SU-DHL-6 (cell line): Measurements from ENCODE around the gene CORO1C.

Source experiments
- H2AFZ ChIP-seq: fragments of 200-600 bp; sonication (generic); 2 replicates; pipeline ENCODE4 v1.6.1; 2014; ENCODE audit warnings: low read depth, mild to moderate bottlenecking, moderate library complexity, mixed read lengths, antibody characterized with exemption, low read length; ENCODE audit not compliant: severe bottlenecking
- H3F3A ChIP-seq: fragments of 200-600 bp; shearing (Covaris generic); 2 replicates; pipeline ENCODE4 v1.6.0; 2016; ENCODE audit warnings: antibody characterized with exemption, mild to moderate bottlenecking; ENCODE audit not compliant: insufficient read depth
- H3K27ac ChIP-seq: fragments of 200-600 bp; sonication (generic); 2 replicates; pipeline ENCODE4 v1.5.1; 2016; ENCODE audit warnings: low read depth, mild to moderate bottlenecking, low read length, moderate library complexity, mixed read lengths
- H3K27me3 ChIP-seq: fragments of 200-600 bp; sonication (generic), shearing (Covaris generic); 2 replicates; pipeline ENCODE4 v1.6.0; 2014; ENCODE audit warnings: mild to moderate bottlenecking, low read length
- H3K36me3 ChIP-seq: fragments of 200-600 bp; sonication (generic); 2 replicates; pipeline ENCODE4 v1.6.1; 2014; ENCODE audit warnings: mild to moderate bottlenecking, low read length, mixed read lengths
- H3K4me2 ChIP-seq: fragments of 300-600, 200-600 bp; shearing (Covaris generic), sonication (generic); 2 replicates; pipeline ENCODE4 v1.6.0; 2014; ENCODE audit warnings: low read length, low read depth, mild to moderate bottlenecking; ENCODE audit not compliant: poor library complexity, severe bottlenecking
- H3K4me3 ChIP-seq: fragments of 200-600 bp; sonication (generic); 2 replicates; pipeline ENCODE4 v1.5.1; 2014; ENCODE audit warnings: antibody characterized with exemption, low read length, mild to moderate bottlenecking, mixed read lengths; ENCODE audit not compliant: insufficient read depth, poor library complexity, severe bottlenecking
- H3K79me2 ChIP-seq: fragments of 200-600 bp; sonication (generic); 2 replicates; pipeline ENCODE4 v1.6.1; 2014; ENCODE audit warnings: mild to moderate bottlenecking, low read length, moderate library complexity; ENCODE audit not compliant: insufficient read depth
- H3K9ac ChIP-seq: fragments of 200-600 bp; sonication (generic); 2 replicates; pipeline ENCODE4 v1.7.0; 2014; ENCODE audit warnings: mild to moderate bottlenecking, low read length
- H3K9me2 ChIP-seq: fragments of 200-600 bp; sonication (generic); replicated peaks from 2 replicates; pipeline ENCODE4 v1.6.1; 2014; ENCODE audit warnings: low read length; ENCODE audit not compliant: insufficient read depth
- H3K9me3 ChIP-seq: fragments of 200-600 bp; sonication (generic); 2 replicates; pipeline ENCODE4 v1.6.1; 2014; ENCODE audit warnings: low read length, mixed read lengths; ENCODE audit not compliant: insufficient read depth
- H4K20me1 ChIP-seq: fragments of 200-600 bp; sonication (generic); 2 replicates; pipeline ENCODE4 v1.6.1; 2014; ENCODE audit warnings: low read depth, mild to moderate bottlenecking, antibody characterized with exemption, low read length, moderate library complexity, mixed read lengths
- CTCF ChIP-seq: fragments of 200-600 bp; sonication (generic); IDR thresholded peaks from one replicate; pipeline ENCODE4 v1.5.1; 2017; ENCODE audit warnings: antibody characterized with exemption, mild to moderate bottlenecking, low read length, moderate library complexity; ENCODE audit not compliant: insufficient read depth, poor library complexity, severe bottlenecking
- EZH2phosphoT487 ChIP-seq: fragments of 200-600 bp; sonication (generic), shearing (Covaris generic); conservative IDR thresholded peaks from 2 replicates; pipeline ENCODE4 v1.6.1; 2018; ENCODE audit warnings: mild to moderate bottlenecking, antibody characterized with exemption, low read length, moderate library complexity, mixed read lengths

The CORO1C gene

GRCh38 chr12:108635201-108635996, 95.9 kb downstream of the CORO1C start:
- H3K79me2 ChIP-seq = no peaks in the 10 kb centered on the region
- peak overlapping the region; percentile 64 for H3K4me2 ChIP-seq
- H3K4me3 ChIP-seq = peak overlapping the region; percentile 13

DNA sequence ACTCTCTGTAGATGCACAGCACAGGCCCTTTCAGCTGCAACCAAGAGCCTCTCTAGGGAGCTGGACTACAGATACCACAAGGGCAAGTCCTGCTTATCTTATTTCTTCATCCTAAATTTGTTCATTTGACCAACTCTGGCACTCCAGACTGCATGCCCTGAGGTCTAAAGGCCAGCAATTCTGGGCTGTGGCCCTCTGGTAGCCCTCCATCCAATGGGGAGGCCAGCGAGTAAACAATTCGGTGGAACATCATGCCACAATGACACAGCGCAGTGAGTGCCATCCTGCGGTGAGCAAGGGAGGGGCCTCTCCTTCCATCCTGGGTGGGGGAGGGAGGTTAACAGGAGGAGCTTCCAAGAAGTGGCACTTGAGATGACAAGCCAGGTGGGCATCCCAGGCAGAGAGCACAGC, 97.0 kb downstream of the CORO1C start:
- Histone ChIP-seq H3K79me2 (no peaks in the 10 kb centered on the region), H3K9me3 (no peaks in the 10 kb centered on the region), H2AFZ (no peak overlapping the region), H3K4me3 (peak overlapping the region; percentile 4), H3K27ac (peak overlapping the region; percentile 96), H3F3A (peaks cover 42% of the 10 kb centered on the region), H3K9ac (peak overlapping the region; percentile 10; the same call in 1 of the 2 replicates), H3K36me3 (no peaks in the 10 kb centered on the region), H3K9me2 (no peaks in the 10 kb centered on the region), H3K27me3 (no peaks in the 10 kb centered on the region; the same call in 1 of the 2 replicates), H4K20me1 (no peaks in the 10 kb centered on the region), H3K4me2 (peak overlapping the region; percentile 64)
- no peak for TF ChIP-seq CTCF
- no peak for TF ChIP-seq EZH2phosphoT487

More at GRCh38 chr12:108635201-108635996, 95.9 kb downstream of the CORO1C start:
- TF ChIP-seq CTCF (no peak), EZH2phosphoT487 (no peak)
- Histone ChIP-seq H4K20me1 (no peaks in the 10 kb centered on the region), H3K9me3 (no peaks in the 10 kb centered on the region), H3K9ac (no peak overlapping the region), H3K9me2 (no peaks in the 10 kb centered on the region), H2AFZ (no peak overlapping the region), H3F3A (peaks cover 44% of the 10 kb centered on the region), H3K27ac (peak overlapping the region; percentile 96), H3K27me3 (no peaks in the 10 kb centered on the region; the same call in 1 of the 2 replicates), H3K36me3 (no peaks in the 10 kb centered on the region)

- Histone ChIP-seq H3F3A (peaks cover 42% of the 10 kb centered on the region), H3K9me2 (no peaks in the 10 kb centered on the region), H2AFZ (no peak within 1 kb of the TSS), H3K27me3 (no peaks in the 10 kb centered on the region; the same call in 1 of the 2 replicates), H3K27ac (peak within 1 kb of the TSS; percentile 96), H3K4me3 (peak within 1 kb of the TSS; percentile 26), H3K36me3 (no peaks in the 10 kb centered on the region), H3K9me3 (no peaks in the 10 kb centered on the region), H3K4me2 (peak within 1 kb of the TSS; percentile 64), H3K79me2 (no peaks in the 10 kb centered on the region), H3K9ac (peak within 1 kb of the TSS; percentile 24; the same call in 1 of the 2 replicates), H4K20me1 (no peaks in the 10 kb centered on the region)
- TF ChIP-seq EZH2phosphoT487 = no peak
- peak; percentile 17 for TF ChIP-seq CTCF
Measured at GRCh38 chr12:108633534-108634248, 97.6 kb downstream of the CORO1C start, which contains the start of gene SELPLG. TSS of gene SELPLG (minus strand) at chr12:108633894. CDS start at chr12:108624307, 9,587 bp downstream.
